ENCODE results near the gene TBX21. TPM values are rescaled to one million over a fixed set of nuclear protein-coding genes. Genes with fewer than 3 reads are reported as not detected.

Gene TBX21
- total RNA-seq, 1 donor from 2014 or later, result not detected

GRCh38 chr17:47696717-47697642 is 36.1 kb upstream of the TBX21 start:
- no peak for DNase-seq (ENCODE audit: low read depth)
- no peaks in the 10 kb centered on the region for H3K27me3 ChIP-seq (ENCODE audit: control insufficient read depth, insufficient read depth, low read length)
- no peak for TF ChIP-seq CTCF (IDR thresholded peaks at IDR 0.05; ENCODE audit: insufficient read depth, low read length, poor library complexity, severe bottlenecking)
- H3K4me3 ChIP-seq (ENCODE audit: low read depth, low read length), result no peak overlapping the region
- no peaks in the 10 kb centered on the region for H3K36me3 ChIP-seq (ENCODE audit: control insufficient read depth, insufficient read depth, low read length)

GRCh38 chr17:47697906-47698711 is 34.9 kb upstream of the TBX21 start:
- no peaks in the 10 kb centered on the region for H3K36me3 ChIP-seq (ENCODE audit: control insufficient read depth, insufficient read depth, low read length)
- H3K27me3 ChIP-seq (ENCODE audit: control insufficient read depth, insufficient read depth, low read length), result no peaks in the 10 kb centered on the region
- TF ChIP-seq CTCF (IDR thresholded peaks at IDR 0.05; ENCODE audit: insufficient read depth, low read length, poor library complexity, severe bottlenecking), result no peak

GRCh38 chr17:47698749-47699535 is 34.1 kb upstream of the TBX21 start:
- Histone ChIP-seq H3K4me3 (ENCODE audit: low read depth, low read length) (no peak overlapping the region), H3K36me3 (ENCODE audit: control insufficient read depth, insufficient read depth, low read length) (no peaks in the 10 kb centered on the region), H3K27me3 (ENCODE audit: control insufficient read depth, insufficient read depth, low read length) (no peaks in the 10 kb centered on the region)
- peak; percentile 99 for TF ChIP-seq CTCF (IDR thresholded peaks at IDR 0.05; ENCODE audit: insufficient read depth, low read length, poor library complexity, severe bottlenecking)
- DNase-seq (ENCODE audit: low read depth), result no peak

More at GRCh38 chr17:47697906-47698711, 34.9 kb upstream of the TBX21 start:
- no peak for DNase-seq (ENCODE audit: low read depth)
- H3K4me3 ChIP-seq (ENCODE audit: low read depth, low read length), result no peak overlapping the region

GRCh38 chr17:47699536-47699840 is 33.5 kb upstream of the TBX21 start:
- Histone ChIP-seq H3K36me3 (ENCODE audit: control insufficient read depth, insufficient read depth, low read length) (no peaks in the 10 kb centered on the region), H3K4me3 (ENCODE audit: low read depth, low read length) (no peak overlapping the region), H3K27me3 (ENCODE audit: control insufficient read depth, insufficient read depth, low read length) (no peaks in the 10 kb centered on the region)
- DNase-seq (ENCODE audit: low read depth), result no peak
- TF ChIP-seq CTCF (IDR thresholded peaks at IDR 0.05; ENCODE audit: insufficient read depth, low read length, poor library complexity, severe bottlenecking), result no peak

- H3K36me3 ChIP-seq (ENCODE audit: control insufficient read depth, insufficient read depth, low read length), result no peaks in the 10 kb centered on the region
- no peaks in the 10 kb centered on the region for H3K27me3 ChIP-seq (ENCODE audit: control insufficient read depth, insufficient read depth, low read length)
- DNase-seq (ENCODE audit: low read depth), result no peak
- TF ChIP-seq CTCF (IDR thresholded peaks at IDR 0.05; ENCODE audit: insufficient read depth, low read length, poor library complexity, severe bottlenecking), result no peak
- no peak overlapping the region for H3K4me3 ChIP-seq (ENCODE audit: low read depth, low read length)
Measured at GRCh38 chr17:47700471-47701449, 32.3 kb upstream of the TBX21 start.
